H1 (cell line): ENCODE data around the gene CCR8. TPM values are rescaled to one million over a fixed set of nuclear protein-coding genes. Genes with fewer than 3 reads are reported as not detected.

ENCODE experiments used
- CTCF ChIA-PET: fragments of 300-600 bp; sonication (Branson Sonifier 250); formaldehyde crosslinking; loops from one replicate; lab custom pipeline; 2021; ENCODE audit not compliant: partially characterized antibody; lab: Charles Lee
- POLR2A ChIA-PET: fragments of 300-600 bp; sonication (Branson Sonifier 250); formaldehyde crosslinking; loops from one replicate; lab custom pipeline; 2021; ENCODE audit warnings: inconsistent platforms; ENCODE audit not compliant: partially characterized antibody; lab: Charles Lee
- DNase-seq, 2 experiments: peaks; one replicate each; pipeline versions ENCODE4 v3.0.0 to v3.0.0-alpha.2; 2010 to 2022; ENCODE audit warnings: low spot score in 2 of 2, low read depth in 1 of 2, mixed read lengths in 1 of 2
- FAIRE-seq: peaks from 2 replicates; lab custom pipeline; 2011; peaks lifted over from hg19 to GRCh38; lab: Jason Lieb, UNC
- H2AFZ ChIP-seq: 2 replicates; pipeline ENCODE4 v1.8.1; 2012; ENCODE audit warnings: low read length, inconsistent platforms
- H2AK5ac ChIP-seq: 2 replicates; pipeline ENCODE4 v1.6.1; 2013; ENCODE audit warnings: low read depth, low read length
- H2BK120ac ChIP-seq: replicated peaks from 2 replicates; pipeline ENCODE3; 2013; ENCODE audit warnings: low read depth, low read length, inconsistent platforms
- H2BK12ac ChIP-seq: 2 replicates; pipeline ENCODE4 v1.6.1; 2013; ENCODE audit warnings: low read depth, low read length
- H2BK15ac ChIP-seq: 2 replicates; pipeline ENCODE4 v1.6.1; 2013; ENCODE audit warnings: low read length
- H2BK20ac ChIP-seq: 2 replicates; pipeline ENCODE4 v1.6.1; 2013; ENCODE audit warnings: low read length
- H2BK5ac ChIP-seq: 2 replicates; pipeline ENCODE4 v1.6.1; 2013; ENCODE audit warnings: low read depth, low read length
- H3K14ac ChIP-seq: 2 replicates; pipeline ENCODE4 v1.6.1; 2013; ENCODE audit warnings: inconsistent platforms; ENCODE audit not compliant: insufficient read length
- H3K18ac ChIP-seq: 2 replicates; pipeline ENCODE4 v1.6.1; 2013; ENCODE audit warnings: low read length; ENCODE audit errors: extremely low read depth
- H3K23ac ChIP-seq: 2 replicates; pipeline ENCODE4 v1.6.1; 2013; ENCODE audit warnings: inconsistent platforms; ENCODE audit not compliant: insufficient read length
- H3K23me2 ChIP-seq: 2 replicates; pipeline ENCODE4 v1.6.1; 2013; ENCODE audit warnings: low read depth, low read length
- H3K27ac ChIP-seq: 2 replicates; pipeline ENCODE4 v1.6.1; 2011; ENCODE audit warnings: low read depth, low read length, inconsistent platforms
- H3K27me3 ChIP-seq, 4 experiments: replicated peaks in 1 of 4; 1 replicate in 1 of 4; 2 replicates in 3 of 4; pipeline versions ENCODE4 v1.6.1 to v1.8.1; 2011 to 2013; ENCODE audit warnings: low read length in 3 of 4, mild to moderate bottlenecking in 3 of 4, inconsistent platforms in 2 of 4, mixed read lengths in 2 of 4, moderate library complexity in 1 of 4; ENCODE audit not compliant: control insufficient read depth in 3 of 4, insufficient read depth in 3 of 4; ENCODE audit errors: extremely low read depth in 1 of 4
- H3K36me3 ChIP-seq, 4 experiments: 2 replicates each; pipeline versions ENCODE4 v1.6.1 to v1.8.1; 2011 to 2013; ENCODE audit warnings: mild to moderate bottlenecking in 4 of 4, low read length in 3 of 4, moderate library complexity in 2 of 4, control low read depth in 1 of 4, inconsistent platforms in 1 of 4; ENCODE audit not compliant: insufficient read depth in 4 of 4, control insufficient read depth in 2 of 4
- H3K4ac ChIP-seq: replicated peaks from 2 replicates; pipeline ENCODE3; 2013; ENCODE audit warnings: low read length, low read depth, mixed read lengths, inconsistent platforms; ENCODE audit not compliant: insufficient read length
- H3K4me1 ChIP-seq, 4 experiments: replicated peaks in 1 of 4; 1 replicate in 1 of 4; 2 replicates in 3 of 4; pipeline versions ENCODE4 v1.6.1 to v1.8.1; 2011 to 2013; ENCODE audit warnings: low read length in 3 of 4, inconsistent platforms in 2 of 4, mixed read lengths in 1 of 4; ENCODE audit not compliant: insufficient read depth in 4 of 4, control insufficient read depth in 3 of 4
- H3K4me2 ChIP-seq, 2 experiments: 2 replicates each; pipeline versions ENCODE4 v1.6.1 to v1.8.1; 2011 to 2013; ENCODE audit warnings: low read depth in 2 of 2, low read length in 2 of 2, control low read depth in 1 of 2, inconsistent platforms in 1 of 2, mild to moderate bottlenecking in 1 of 2; ENCODE audit not compliant: insufficient read depth in 1 of 2
- H3K4me3 ChIP-seq, 4 experiments: fragments of 200-600, 300-600 bp in 1 of 4; sonication (generic), shearing (Covaris generic), sonication (Bioruptor Twin) in 1 of 4; 2 replicates each; pipeline versions ENCODE4 v1.5.1 to v1.8.1; 2011 to 2016; ENCODE audit warnings: low read length in 4 of 4, low read depth in 3 of 4, control low read depth in 2 of 4, inconsistent platforms in 2 of 4, mild to moderate bottlenecking in 2 of 4, mixed read lengths in 1 of 4, moderate library complexity in 1 of 4; ENCODE audit not compliant: insufficient read depth in 2 of 4; ENCODE audit errors: extremely low read depth in 1 of 4
- H3K56ac ChIP-seq: replicated peaks from 2 replicates; pipeline ENCODE3; 2013; ENCODE audit warnings: low read depth, mild to moderate bottlenecking, mixed read lengths, low read length, inconsistent platforms; ENCODE audit not compliant: insufficient read length
- H3K79me1 ChIP-seq: 2 replicates; pipeline ENCODE4 v1.6.1; 2013; ENCODE audit warnings: low read depth, low read length, control low read depth
- H3K79me2 ChIP-seq, 2 experiments: 2 replicates each; pipeline versions ENCODE4 v1.6.1 to v1.8.1; 2012 to 2013; ENCODE audit warnings: low read length in 2 of 2, mild to moderate bottlenecking in 2 of 2, inconsistent platforms in 1 of 2; ENCODE audit not compliant: insufficient read depth in 2 of 2, control insufficient read depth in 1 of 2
- H3K9ac ChIP-seq, 4 experiments: replicated peaks in 1 of 4; 1 replicate in 1 of 4; 2 replicates in 3 of 4; pipeline versions ENCODE4 v1.6.1 to v1.8.1; 2011 to 2013; ENCODE audit warnings: low read depth in 3 of 4, low read length in 3 of 4, control low read depth in 2 of 4, mild to moderate bottlenecking in 2 of 4, moderate library complexity in 2 of 4, inconsistent platforms in 1 of 4; ENCODE audit errors: extremely low read depth in 1 of 4
- H3K9me3 ChIP-seq, 2 experiments: 2 replicates each; pipeline versions ENCODE4 v1.6.1 to v1.8.1; 2012 to 2013; ENCODE audit warnings: mild to moderate bottlenecking in 2 of 2, moderate library complexity in 2 of 2, control low read depth in 1 of 2, inconsistent platforms in 1 of 2, low read depth in 1 of 2, low read length in 1 of 2, mixed read lengths in 1 of 2; ENCODE audit not compliant: insufficient read depth in 2 of 2
- H4K20me1 ChIP-seq, 2 experiments: replicated peaks in 1 of 2; 2 replicates each; pipeline versions ENCODE3 to v1.8.1; 2011 to 2013; ENCODE audit warnings: inconsistent platforms in 2 of 2, low read length in 2 of 2, mild to moderate bottlenecking in 1 of 2; ENCODE audit not compliant: insufficient read depth in 2 of 2, control insufficient read depth in 1 of 2
- H4K5ac ChIP-seq: 2 replicates; pipeline ENCODE4 v1.6.1; 2013; ENCODE audit warnings: low read length, low read depth, mixed read lengths, inconsistent platforms; ENCODE audit not compliant: insufficient read length
- H4K8ac ChIP-seq: 2 replicates; pipeline ENCODE4 v1.8.0; 2013; ENCODE audit warnings: mild to moderate bottlenecking, moderate library complexity, low read length, inconsistent platforms; ENCODE audit not compliant: insufficient read depth; ENCODE audit errors: extremely low read depth
- H4K91ac ChIP-seq: replicated peaks from 2 replicates; pipeline ENCODE3; 2013; ENCODE audit warnings: low read length, mixed read lengths, inconsistent platforms; ENCODE audit not compliant: insufficient read length
- GABPA ChIP-seq: IDR thresholded peaks from 2 replicates; pipeline ENCODE4 v1.6.1; 2011; ENCODE audit warnings: mild to moderate bottlenecking, low read length, moderate library complexity, borderline replicate concordance; ENCODE audit not compliant: insufficient read depth
- HDAC2 ChIP-seq, 2 experiments: fragments of 300-600 bp in 1 of 2; sonication (generic) in 1 of 2; IDR thresholded peaks; 2 replicates each; pipeline ENCODE4 v1.6.1; 2011 to 2012; ENCODE audit warnings: low read depth in 2 of 2, low read length in 2 of 2, mild to moderate bottlenecking in 2 of 2, moderate library complexity in 2 of 2, borderline replicate concordance in 1 of 2, inconsistent platforms in 1 of 2
- JUN ChIP-seq: IDR thresholded peaks from 2 replicates; pipeline ENCODE4 v1.6.1; 2011; ENCODE audit warnings: low read depth, mild to moderate bottlenecking, improper control_type of control experiment, low read length
- KDM4A ChIP-seq: IDR thresholded peaks from one replicate; pipeline ENCODE4 v1.7.1; 2012; ENCODE audit warnings: low read depth, mild to moderate bottlenecking, moderate library complexity, low read length, inconsistent platforms; ENCODE audit not compliant: severe bottlenecking
- NRF1 ChIP-seq: IDR thresholded peaks from 2 replicates; pipeline ENCODE4 v1.6.1; 2011; ENCODE audit warnings: mild to moderate bottlenecking, low read depth, low read length, improper control_type of control experiment
- RBBP5 ChIP-seq: IDR thresholded peaks from 2 replicates; pipeline ENCODE4 v1.7.1; 2012; ENCODE audit warnings: low read depth, mild to moderate bottlenecking, inconsistent platforms, low read length, moderate library complexity, borderline replicate concordance
- SP1 ChIP-seq: IDR thresholded peaks from 2 replicates; pipeline ENCODE4 v1.6.1; 2011; ENCODE audit warnings: low read depth, low read length
- SUZ12 ChIP-seq: fragments of 200-600 bp; sonication (generic); IDR thresholded peaks from 2 replicates; pipeline ENCODE4 v1.6.1; 2012; ENCODE audit warnings: mild to moderate bottlenecking, inconsistent platforms, low read length, moderate library complexity, mixed read lengths
- WGBS, 2 experiments: shearing (Covaris generic) in 1 of 2; methylation state at CpG; one replicate each; pipeline versions ENCODE4 v1.1.6 to v1.1.7; 2013 to 2015; ENCODE audit warnings: low lambda C conversion rate in 2 of 2, mixed read lengths in 2 of 2, inconsistent platforms in 1 of 2, low coverage in 1 of 2, missing lambda C conversion rate in 1 of 2; ENCODE audit not compliant: insufficient replicate concordance in 2 of 2, insufficient coverage in 1 of 2, insufficient read length in 1 of 2; ENCODE audit errors: extremely low coverage in 1 of 2, missing lambda C conversion rate in 1 of 2; 5-methylcytosine and 5-hydroxymethylcytosine counted together
- polyA plus RNA-seq, 7 experiments: library from polyadenylated mRNA; depleted of rRNA in 3 of 7; stranded (reverse) in 5 of 7; unstranded in 2 of 7; fragments of >200 nt in 5 of 7; fragments of 200-250 nt in 2 of 7; gene quantifications; 1 replicate in 5 of 7; 2 replicates in 1 of 7; 4 replicates in 1 of 7; pipeline versions ENCODE4 v1.2.1 to v1.2.3, GENCODE V29; 2011 to 2013; ENCODE audit warnings: missing spikeins in 2 of 7, mixed read lengths in 2 of 7
- total RNA-seq: library from RNA; stranded (reverse); fragmentation: NEBNext Ultra II Directional; extraction: Animal tissue kit (Norgen Biotek cat#: 25700); gene quantifications from 2 replicates; pipeline ENCODE4 v1.2.1, GENCODE V29; 2021
- TF ChIP-seq, protein P1 (sequence below): IDR thresholded peaks from 2 replicates; pipeline ENCODE4 v1.6.1; 2011; ENCODE audit warnings: low read depth, mild to moderate bottlenecking, low read length; ENCODE audit not compliant: insufficient read depth
- TF ChIP-seq, protein P2 (sequence below), 3 experiments: IDR thresholded peaks; 1 replicate in 2 of 3; 2 replicates in 1 of 3; pipeline versions ENCODE4 v1.5.1 to v1.6.1; 2011; ENCODE audit warnings: low read length in 3 of 3, mild to moderate bottlenecking in 3 of 3, inconsistent platforms in 2 of 3, low read depth in 1 of 3, moderate library complexity in 1 of 3; ENCODE audit not compliant: insufficient read depth in 1 of 3; ENCODE audit errors: control extremely low read depth in 1 of 3

CCR8 gene
- total and polyA plus RNA-seq, 2 of the 8 experiments (the other 6 are each of a cell fraction or from before 2014, with no cell fraction given), result 0.35 TPM; not detected in 1

DNA sequence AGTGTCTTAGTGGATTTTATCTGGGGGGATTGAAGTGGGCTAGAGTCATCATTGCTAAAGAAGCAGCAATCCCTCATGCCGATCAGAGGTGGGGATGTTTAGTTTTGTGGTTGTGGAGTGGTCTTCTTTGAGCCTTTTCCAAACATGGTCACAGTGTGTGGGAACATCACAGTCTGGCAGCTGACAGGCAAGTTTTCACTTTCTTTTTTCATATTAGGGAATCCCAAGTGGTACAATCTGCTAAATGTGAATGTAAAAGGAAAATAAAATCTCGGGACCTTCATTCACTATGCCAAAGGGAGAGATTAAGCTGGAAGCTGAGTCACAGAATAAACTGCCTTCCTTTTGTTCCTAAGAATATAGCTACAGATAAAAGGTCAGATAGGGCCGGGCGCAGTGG is 39.3 kb upstream of the CCR8 start:
- Histone ChIP-seq H3K27me3 (no peaks in the 10 kb centered on the region), H3K36me3 (no peaks in the 10 kb centered on the region), H3K27ac (no peak overlapping the region), H3K56ac (no peak overlapping the region), H2BK120ac (no peak overlapping the region), H4K8ac (no peak overlapping the region), H3K79me1 (no peaks in the 10 kb centered on the region), H3K14ac (no peak overlapping the region), H4K91ac (no peak overlapping the region), H2AK5ac (no peak overlapping the region), H3K9ac (no peak overlapping the region), H3K79me2 (no peaks in the 10 kb centered on the region), H3K4me2 (no peak overlapping the region), H4K20me1 (no peaks in the 10 kb centered on the region), H2BK15ac (no peak overlapping the region), H3K18ac (no peak overlapping the region), H2AFZ (no peak overlapping the region), H2BK5ac (no peak overlapping the region), H3K4me1 (no peaks in the 10 kb centered on the region; a peak in 2 of 7 replicates), H3K4ac (no peak overlapping the region), H2BK12ac (no peak overlapping the region), H3K23ac (no peak overlapping the region), H4K5ac (no peak overlapping the region), H3K9me3 (no peaks in the 10 kb centered on the region), H3K23me2 (no peaks in the 10 kb centered on the region), H2BK20ac (no peak overlapping the region), H3K4me3 (no peak overlapping the region)
- no peak for DNase-seq
- ChIA-PET POLR2A (interaction anchor here (0.8 to 1.7 kb wide), 3 partner anchors 14 to 136 kb away, joined by 3 to 4 read pairs (median 3); no protein-coding TSS in a partner anchor), CTCF (interaction anchor here (0.7 to 30.1 kb wide), 17 partner anchors 12 to 187 kb away, joined by 3 to 767 read pairs (median 11); partner anchors contain the start of genes CX3CR1 and XIRP1)
- no peak for FAIRE-seq
- 89% methylated on average over 4 of the region's 4 CpGs; no CpG with 5 or more reads in 1 of the 2 experiments for WGBS, 2 experiments
- TF ChIP-seq HDAC2 (IDR thresholded peaks at IDR 0.05; ENCODE audit: borderline replicate concordance in 1 of 2, low read depth in 2 of 2, low read length in 2 of 2) (no peak), KDM4A (no peak), GABPA (no peak), RBBP5 (no peak), SP1 (no peak), JUN (no peak), NRF1 (no peak), SUZ12 (no peak)
- TF ChIP-seq, protein P1, sequence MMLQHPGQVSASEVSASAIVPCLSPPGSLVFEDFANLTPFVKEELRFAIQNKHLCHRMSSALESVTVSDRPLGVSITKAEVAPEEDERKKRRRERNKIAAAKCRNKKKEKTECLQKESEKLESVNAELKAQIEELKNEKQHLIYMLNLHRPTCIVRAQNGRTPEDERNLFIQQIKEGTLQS, result no peak
- TF ChIP-seq, protein P2, sequence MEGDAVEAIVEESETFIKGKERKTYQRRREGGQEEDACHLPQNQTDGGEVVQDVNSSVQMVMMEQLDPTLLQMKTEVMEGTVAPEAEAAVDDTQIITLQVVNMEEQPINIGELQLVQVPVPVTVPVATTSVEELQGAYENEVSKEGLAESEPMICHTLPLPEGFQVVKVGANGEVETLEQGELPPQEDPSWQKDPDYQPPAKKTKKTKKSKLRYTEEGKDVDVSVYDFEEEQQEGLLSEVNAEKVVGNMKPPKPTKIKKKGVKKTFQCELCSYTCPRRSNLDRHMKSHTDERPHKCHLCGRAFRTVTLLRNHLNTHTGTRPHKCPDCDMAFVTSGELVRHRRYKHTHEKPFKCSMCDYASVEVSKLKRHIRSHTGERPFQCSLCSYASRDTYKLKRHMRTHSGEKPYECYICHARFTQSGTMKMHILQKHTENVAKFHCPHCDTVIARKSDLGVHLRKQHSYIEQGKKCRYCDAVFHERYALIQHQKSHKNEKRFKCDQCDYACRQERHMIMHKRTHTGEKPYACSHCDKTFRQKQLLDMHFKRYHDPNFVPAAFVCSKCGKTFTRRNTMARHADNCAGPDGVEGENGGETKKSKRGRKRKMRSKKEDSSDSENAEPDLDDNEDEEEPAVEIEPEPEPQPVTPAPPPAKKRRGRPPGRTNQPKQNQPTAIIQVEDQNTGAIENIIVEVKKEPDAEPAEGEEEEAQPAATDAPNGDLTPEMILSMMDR (IDR thresholded peaks at IDR 0.05; ENCODE audit: control extremely low read depth in 1 of 3, insufficient read depth in 1 of 3, low read depth in 1 of 3, low read length in 3 of 3), result no peak
